ENCODE data around the gene PITX2. TPM values are rescaled to one million over a fixed set of nuclear protein-coding genes. Genes with fewer than 3 reads are reported as not detected.
"Not testable (repeated sequence)": the region's sequence is repeated elsewhere in the genome, so short reads cannot be mapped to it uniquely, and the experiment has no call there.

The PITX2 gene
- total RNA-seq, 2 experiments from 2014 or later = not detected

GRCh38 chr4:110587666-110588285 lies 35.1 kb downstream of the PITX2 start:
- no peak overlapping the region for H3K27ac Mint-ChIP-seq
- no peaks in the 10 kb centered on the region for H3K27me3 ChIP-seq (ENCODE audit: control insufficient read depth in 1 of 2, insufficient read depth in 2 of 2, low read length in 2 of 2)
- TF ChIP-seq, protein P1, sequence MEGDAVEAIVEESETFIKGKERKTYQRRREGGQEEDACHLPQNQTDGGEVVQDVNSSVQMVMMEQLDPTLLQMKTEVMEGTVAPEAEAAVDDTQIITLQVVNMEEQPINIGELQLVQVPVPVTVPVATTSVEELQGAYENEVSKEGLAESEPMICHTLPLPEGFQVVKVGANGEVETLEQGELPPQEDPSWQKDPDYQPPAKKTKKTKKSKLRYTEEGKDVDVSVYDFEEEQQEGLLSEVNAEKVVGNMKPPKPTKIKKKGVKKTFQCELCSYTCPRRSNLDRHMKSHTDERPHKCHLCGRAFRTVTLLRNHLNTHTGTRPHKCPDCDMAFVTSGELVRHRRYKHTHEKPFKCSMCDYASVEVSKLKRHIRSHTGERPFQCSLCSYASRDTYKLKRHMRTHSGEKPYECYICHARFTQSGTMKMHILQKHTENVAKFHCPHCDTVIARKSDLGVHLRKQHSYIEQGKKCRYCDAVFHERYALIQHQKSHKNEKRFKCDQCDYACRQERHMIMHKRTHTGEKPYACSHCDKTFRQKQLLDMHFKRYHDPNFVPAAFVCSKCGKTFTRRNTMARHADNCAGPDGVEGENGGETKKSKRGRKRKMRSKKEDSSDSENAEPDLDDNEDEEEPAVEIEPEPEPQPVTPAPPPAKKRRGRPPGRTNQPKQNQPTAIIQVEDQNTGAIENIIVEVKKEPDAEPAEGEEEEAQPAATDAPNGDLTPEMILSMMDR (IDR thresholded peaks at IDR 0.05) = no peak
- peaks cover 2% of the 10 kb centered on the region for H3K9me3 Mint-ChIP-seq
- no peak overlapping the region for H3K4me3 ChIP-seq (ENCODE audit: low read length)
- H3K27ac ChIP-seq (ENCODE audit: low read depth in 1 of 2, low read length in 2 of 2) = no peak overlapping the region
- POLR2A ChIA-PET = no interaction called here
- intact Hi-C loops (cut with DNase I, micrococcal nuclease) = no loop called here
- H3K4me3 Mint-ChIP-seq = no peak overlapping the region
- no peaks in the 10 kb centered on the region for H3K4me1 ChIP-seq (ENCODE audit: insufficient read depth, low read length)
- H3K27me3 Mint-ChIP-seq = peaks cover 34% of the 10 kb centered on the region
- H3K9me3 ChIP-seq (ENCODE audit: control insufficient read depth in 1 of 2, insufficient read depth in 1 of 2, low read length in 2 of 2) = peaks cover 0 to 6% of the 10 kb centered on the region in 2 experiments
- CTCF ChIA-PET = no interaction called here
- no peak for DNase-seq
- no peaks in the 10 kb centered on the region for H3K36me3 Mint-ChIP-seq (ENCODE audit: low read depth)
- H3K36me3 ChIP-seq (ENCODE audit: insufficient read depth, low read length) = no peaks in the 10 kb centered on the region
- H3K4me1 Mint-ChIP-seq (ENCODE audit: low read depth) = no peaks in the 10 kb centered on the region
- no peak for ATAC-seq (ENCODE audit: poor library complexity)

DNA sequence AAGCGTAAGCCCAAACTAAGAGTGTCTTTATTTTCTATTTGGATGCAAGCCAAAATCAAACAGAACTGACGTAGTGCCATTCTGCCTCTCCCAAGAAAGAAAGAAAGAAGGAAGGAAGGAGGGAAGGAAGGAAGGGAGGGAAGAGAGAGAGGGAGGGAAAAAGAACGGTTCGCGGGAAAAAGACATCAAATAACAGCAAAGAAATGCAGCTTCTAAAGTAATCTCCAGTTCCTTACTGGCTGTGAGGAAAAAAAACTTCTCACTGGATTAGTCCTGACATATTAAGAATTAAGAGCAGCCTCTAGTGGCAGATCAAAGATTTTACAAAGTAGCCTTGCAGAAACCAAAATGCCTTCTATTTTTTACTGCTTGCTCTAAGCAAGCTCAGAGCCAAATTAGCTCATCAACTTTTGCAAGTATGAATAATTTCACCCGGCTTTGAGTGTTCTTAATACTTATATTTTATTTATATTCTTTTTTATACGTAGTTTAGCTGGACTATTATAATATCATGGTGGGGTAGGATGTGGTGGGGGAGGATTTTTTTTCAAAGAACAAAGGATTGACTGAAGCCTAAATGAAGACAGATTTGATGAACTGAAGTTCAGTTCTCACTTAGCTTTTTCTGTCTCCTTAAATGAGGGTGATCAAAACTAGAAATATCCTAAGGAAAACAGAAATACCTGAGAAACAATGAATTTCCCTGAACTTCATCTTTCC lies 36.6 kb downstream of the PITX2 start:
- ChIA-PET CTCF (no interaction called here), POLR2A (no interaction called here)

GRCh38 chr4:110576696-110577095 lies 46.2 kb downstream of the PITX2 start:
- CTCF ChIA-PET; H3K27me3 ChIP-seq (ENCODE audit: control insufficient read depth in 1 of 2, insufficient read depth in 2 of 2, low read length in 2 of 2); H3K36me3 ChIP-seq (ENCODE audit: insufficient read depth, low read length); intact Hi-C loops (cut with DNase I, micrococcal nuclease); H3K4me3 Mint-ChIP-seq; H3K27me3 Mint-ChIP-seq; H3K9me3 ChIP-seq (ENCODE audit: control insufficient read depth in 1 of 2, insufficient read depth in 1 of 2, low read length in 2 of 2); H3K27ac Mint-ChIP-seq; POLR2A ChIA-PET; H3K4me1 ChIP-seq (ENCODE audit: insufficient read depth, low read length); H3K4me1 Mint-ChIP-seq (ENCODE audit: low read depth); ATAC-seq (ENCODE audit: poor library complexity); H3K27ac ChIP-seq (ENCODE audit: low read depth in 1 of 2, low read length in 2 of 2); H3K9me3 Mint-ChIP-seq; H3K4me3 ChIP-seq (ENCODE audit: low read length); DNase-seq; H3K36me3 Mint-ChIP-seq (ENCODE audit: low read depth): not testable (repeated sequence)

More for the DNA sequence above, 36.6 kb downstream of the PITX2 start:
- H3K4me1 Mint-ChIP-seq (ENCODE audit: low read depth) = no peaks in the 10 kb centered on the region
- DNase-seq = no peak
- Histone ChIP-seq H3K36me3 (ENCODE audit: insufficient read depth, low read length) (no peaks in the 10 kb centered on the region), H3K4me1 (ENCODE audit: insufficient read depth, low read length) (no peaks in the 10 kb centered on the region), H3K27ac (ENCODE audit: low read depth in 1 of 2, low read length in 2 of 2) (no peak overlapping the region), H3K9me3 (ENCODE audit: control insufficient read depth in 1 of 2, insufficient read depth in 1 of 2, low read length in 2 of 2) (peaks cover 0 to 6% of the 10 kb centered on the region in 2 experiments), H3K27me3 (ENCODE audit: control insufficient read depth in 1 of 2, insufficient read depth in 2 of 2, low read length in 2 of 2) (no peaks in the 10 kb centered on the region), H3K4me3 (ENCODE audit: low read length) (no peak overlapping the region)
- H3K4me3 Mint-ChIP-seq = no peak overlapping the region
- no peak overlapping the region for H3K27ac Mint-ChIP-seq
- H3K27me3 Mint-ChIP-seq = peaks cover 37% of the 10 kb centered on the region
- H3K9me3 Mint-ChIP-seq = no peaks in the 10 kb centered on the region
- ATAC-seq (ENCODE audit: poor library complexity) = no peak
- intact Hi-C loops (cut with DNase I, micrococcal nuclease) = no loop called here
- TF ChIP-seq, protein P1 (IDR thresholded peaks at IDR 0.05) = no peak
- H3K36me3 Mint-ChIP-seq (ENCODE audit: low read depth) = no peaks in the 10 kb centered on the region

Other genes starting within 250 kb of the PITX2 start
- not detected for gene ENPEP, start 146.9 kb downstream of the PITX2 start, total RNA-seq